ENCODE measurements around the gene SWAP70.
"Not testable (repeated sequence)": the region's sequence is repeated elsewhere in the genome, so short reads cannot be mapped to it uniquely, and the experiment has no call there.

The SWAP70 gene

DNA sequence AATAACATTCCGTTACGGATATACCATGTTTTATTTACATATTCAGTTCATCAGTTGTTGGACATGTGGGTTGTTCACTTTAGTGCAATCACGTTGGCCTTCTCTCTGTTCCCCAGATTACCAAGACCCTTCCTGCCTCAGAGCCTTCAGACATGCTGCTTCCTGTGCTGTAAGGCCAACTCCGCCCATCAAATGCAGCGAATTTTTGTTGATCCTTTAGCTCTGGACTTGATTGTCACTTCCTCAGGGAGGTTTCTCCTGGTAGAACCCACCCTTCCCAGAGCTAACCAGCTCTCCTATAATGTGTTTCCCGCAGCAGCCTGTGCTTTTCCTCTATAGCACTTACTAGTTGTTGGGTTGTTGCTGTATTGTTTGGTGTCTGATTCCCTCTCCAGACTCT is 39.4 kb downstream of the SWAP70 start:
- H3K4me3 ChIP-seq (ENCODE audit: low read length): no peak overlapping the region
- no peak for DNase-seq (ENCODE audit: low read depth)
- TF ChIP-seq, protein P1, sequence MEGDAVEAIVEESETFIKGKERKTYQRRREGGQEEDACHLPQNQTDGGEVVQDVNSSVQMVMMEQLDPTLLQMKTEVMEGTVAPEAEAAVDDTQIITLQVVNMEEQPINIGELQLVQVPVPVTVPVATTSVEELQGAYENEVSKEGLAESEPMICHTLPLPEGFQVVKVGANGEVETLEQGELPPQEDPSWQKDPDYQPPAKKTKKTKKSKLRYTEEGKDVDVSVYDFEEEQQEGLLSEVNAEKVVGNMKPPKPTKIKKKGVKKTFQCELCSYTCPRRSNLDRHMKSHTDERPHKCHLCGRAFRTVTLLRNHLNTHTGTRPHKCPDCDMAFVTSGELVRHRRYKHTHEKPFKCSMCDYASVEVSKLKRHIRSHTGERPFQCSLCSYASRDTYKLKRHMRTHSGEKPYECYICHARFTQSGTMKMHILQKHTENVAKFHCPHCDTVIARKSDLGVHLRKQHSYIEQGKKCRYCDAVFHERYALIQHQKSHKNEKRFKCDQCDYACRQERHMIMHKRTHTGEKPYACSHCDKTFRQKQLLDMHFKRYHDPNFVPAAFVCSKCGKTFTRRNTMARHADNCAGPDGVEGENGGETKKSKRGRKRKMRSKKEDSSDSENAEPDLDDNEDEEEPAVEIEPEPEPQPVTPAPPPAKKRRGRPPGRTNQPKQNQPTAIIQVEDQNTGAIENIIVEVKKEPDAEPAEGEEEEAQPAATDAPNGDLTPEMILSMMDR (conservative IDR thresholded peaks at IDR 0.05; ENCODE audit: low read length): no peak

DNA sequence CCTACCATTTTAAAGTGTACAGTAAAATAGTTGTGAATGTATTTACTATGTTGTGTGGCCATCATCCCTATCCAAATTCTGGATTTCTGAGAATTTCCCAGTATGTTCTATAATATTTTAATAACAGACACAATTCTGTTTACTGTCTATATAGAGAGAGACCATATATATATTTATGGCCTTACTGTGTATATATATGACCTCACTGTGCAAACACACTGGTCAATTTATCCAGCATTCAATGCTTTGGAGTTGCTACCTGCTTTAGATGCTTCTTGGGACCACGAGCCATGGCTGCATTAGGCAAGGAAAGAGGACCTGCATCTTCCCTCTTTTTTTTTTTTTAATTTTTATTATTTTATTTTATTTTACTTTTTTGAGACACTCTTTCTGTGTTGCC is 40.2 kb downstream of the SWAP70 start:
- DNase-seq (ENCODE audit: low read depth): no peak
- TF ChIP-seq, protein P1 (conservative IDR thresholded peaks at IDR 0.05; ENCODE audit: low read length): no peak
- H3K4me3 ChIP-seq (ENCODE audit: low read length): no peak overlapping the region

DNA sequence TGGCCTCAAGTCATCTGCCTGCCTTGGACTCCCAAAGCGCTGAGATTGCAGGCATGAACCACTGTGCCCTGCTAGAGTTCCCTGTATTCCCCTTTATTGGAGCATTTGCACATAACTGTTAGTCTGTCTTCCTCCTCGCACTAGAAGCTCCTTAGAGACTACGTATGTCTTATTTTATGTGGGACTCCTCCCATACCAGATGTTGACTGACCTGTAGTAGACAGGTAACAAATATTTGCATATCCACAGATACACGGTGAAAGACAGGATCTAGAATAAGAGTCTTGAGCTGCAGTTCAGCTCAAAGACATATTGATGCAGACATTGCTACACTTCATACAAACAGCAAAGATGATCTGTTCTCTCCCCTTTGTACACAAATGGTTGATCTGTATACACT is 40.7 kb downstream of the SWAP70 start:
- no peak for DNase-seq (ENCODE audit: low read depth)
- H3K4me3 ChIP-seq (ENCODE audit: low read length): no peak overlapping the region
- TF ChIP-seq, protein P1 (conservative IDR thresholded peaks at IDR 0.05; ENCODE audit: low read length): no peak

DNA sequence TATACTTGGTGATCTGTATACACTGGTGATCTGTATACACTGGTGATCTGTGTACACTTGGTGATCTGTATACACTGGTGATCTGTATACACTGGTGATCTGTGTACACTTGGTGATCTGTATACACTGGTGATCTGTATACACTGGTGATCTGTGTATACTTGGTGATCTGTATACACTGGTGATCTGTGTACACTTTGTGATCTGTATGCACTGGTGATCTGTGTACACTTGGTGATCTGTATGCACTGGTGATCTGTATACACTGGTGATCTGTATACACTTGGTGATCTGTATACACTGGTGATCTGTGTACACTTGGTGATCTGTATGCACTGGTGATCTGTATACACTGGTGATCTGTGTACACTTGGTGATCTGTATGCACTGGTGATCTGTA is 41.5 kb downstream of the SWAP70 start:
- not testable (repeated sequence) for H3K4me3 ChIP-seq (ENCODE audit: low read length); DNase-seq (ENCODE audit: low read depth)

DNA sequence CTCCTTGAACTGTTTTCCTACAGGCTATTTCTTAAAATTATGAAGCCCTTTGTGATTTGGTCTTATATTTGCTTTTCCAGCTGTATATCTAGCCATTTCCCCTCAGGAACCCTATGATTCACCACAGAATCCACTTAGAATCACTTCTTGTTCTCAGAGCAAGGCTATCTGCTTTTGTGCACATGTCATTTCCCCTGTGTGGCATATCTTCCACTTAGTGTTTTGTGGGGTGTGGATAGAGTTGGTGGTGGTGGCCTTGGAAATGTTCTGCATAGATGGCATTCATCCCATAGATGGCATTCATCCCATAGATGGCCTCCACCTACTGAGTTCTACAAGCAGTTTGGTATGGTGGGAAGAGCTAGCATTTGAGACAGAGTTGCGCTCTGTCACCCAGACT is 44.7 kb downstream of the SWAP70 start:
- TF ChIP-seq, protein P1 (conservative IDR thresholded peaks at IDR 0.05; ENCODE audit: low read length): no peak
- no peak overlapping the region for H3K4me3 ChIP-seq (ENCODE audit: low read length)
- no peak for DNase-seq (ENCODE audit: low read depth)

DNA sequence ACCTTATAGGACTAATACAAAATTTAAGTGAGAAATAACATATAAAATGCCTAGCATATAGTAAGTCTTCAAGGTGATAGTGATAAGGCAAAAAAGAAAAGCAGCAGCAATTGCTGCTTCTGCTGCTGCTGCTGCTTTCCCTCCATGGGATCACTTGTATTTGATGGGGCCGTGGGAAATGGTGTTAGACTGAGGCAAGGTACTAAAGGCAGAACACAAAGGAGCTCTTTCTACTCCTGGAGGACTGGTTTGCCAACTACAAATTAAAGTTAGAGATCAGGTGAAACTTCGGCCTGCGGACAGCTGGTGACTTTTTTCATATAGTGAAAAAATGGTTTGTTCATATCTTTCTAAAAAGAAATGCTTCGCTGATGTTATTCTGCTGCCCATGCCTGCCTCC is 46.3 kb downstream of the SWAP70 start:
- DNase-seq (ENCODE audit: low read depth): no peak

DNA sequence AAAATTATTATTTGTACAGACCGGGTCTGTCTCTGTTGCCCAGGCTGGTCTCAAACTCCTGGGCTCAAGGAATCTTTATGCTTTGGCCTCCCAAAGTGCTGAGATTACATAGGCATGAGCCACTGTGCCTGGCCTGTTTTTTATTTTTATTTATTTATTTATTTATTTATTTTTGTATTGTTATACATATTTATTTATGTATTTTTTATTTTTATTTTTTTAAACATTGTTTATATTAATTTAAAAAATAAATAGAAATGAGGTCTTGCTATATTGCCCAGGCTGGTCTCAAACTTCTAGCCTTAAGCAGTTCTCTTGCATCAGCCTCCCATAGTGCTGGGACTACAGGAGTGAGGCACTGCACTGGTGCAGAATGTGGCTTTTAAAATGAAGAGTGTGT is 47.0 kb downstream of the SWAP70 start:
- TF ChIP-seq, protein P1 (conservative IDR thresholded peaks at IDR 0.05; ENCODE audit: low read length): no peak
- no peak overlapping the region for H3K4me3 ChIP-seq (ENCODE audit: low read length)
- no peak for DNase-seq (ENCODE audit: low read depth)

More for the DNA sequence above, 46.3 kb downstream of the SWAP70 start:
- no peak overlapping the region for H3K4me3 ChIP-seq (ENCODE audit: low read length)
- TF ChIP-seq, protein P1 (conservative IDR thresholded peaks at IDR 0.05; ENCODE audit: low read length): no peak
